Ovary (tissue), 9 donors: ENCODE data around the gene SNX5. TPM values are rescaled to one million over a fixed set of nuclear protein-coding genes. Genes with fewer than 3 reads are reported as not detected.

Source experiments
- DNase-seq, 5 donors: peaks; one replicate each; pipeline ENCODE4 v3.0.0-alpha.2; 2019 to 2020
- H3K27ac ChIP-seq, 2 donors: fragments of 200-600 bp; one replicate each; pipeline versions ENCODE4 v1.5.1 to v1.8.0; 2019 to 2022
- H3K27me3 ChIP-seq: fragments of 200-600 bp; one replicate; pipeline ENCODE4 v1.8.0; 2022
- H3K36me3 ChIP-seq: fragments of 200-600 bp; sonication (generic); one replicate; pipeline ENCODE4 v1.5.1; 2019
- H3K4me1 ChIP-seq: one replicate; pipeline ENCODE4 v1.8.1; 2013; ENCODE audit warnings: mild to moderate bottlenecking, moderate library complexity; ENCODE audit not compliant: insufficient read depth
- H3K4me3 ChIP-seq: fragments of 200-600 bp; sonication (generic); one replicate; pipeline ENCODE4 v1.5.1; 2017
- H3K9me3 ChIP-seq, 2 donors: fragments of 200-600 bp in 1 of 2; sonication (generic) in 1 of 2; one replicate each; pipeline versions ENCODE4 v1.5.1 to v1.8.1; 2013 to 2019; ENCODE audit warnings: mild to moderate bottlenecking in 1 of 2, moderate library complexity in 1 of 2
- EP300 ChIP-seq: sonication (generic); formaldehyde crosslinking; IDR thresholded peaks from one replicate; pipeline ENCODE4 v1.6.1; 2017; ENCODE audit warnings: antibody characterized with exemption
- POLR2A ChIP-seq: fragments of 450-650 bp; IDR thresholded peaks from one replicate; pipeline ENCODE4 v1.6.1; 2017; ENCODE audit warnings: antibody characterized with exemption, mild to moderate bottlenecking, moderate library complexity
- WGBS, 3 donors: extraction: QIAGEN DNeasy Blood & Tissue Kit in 1 of 3; methylation state at CpG; one replicate each; pipeline versions ENCODE4 v1.1.5 to v1.1.7; 2013 to 2017; 5-methylcytosine and 5-hydroxymethylcytosine counted together
- intact Hi-C, 4 donors: fragments of 100-400 bp; cut with DNase I; formaldehyde crosslinking; loops; one replicate each; pipeline versions ENCODE4 v1.11.0 to v1.15.1; 2022 to 2023
- polyA plus RNA-seq, 2 donors: library from polyadenylated mRNA; stranded (reverse); fragments of 200-250 nt in 1 of 2; fragments of 350-450 nt in 1 of 2; fragmentation: Illumina TruSeq in 1 of 2; extraction: RNeasy Lipid Tissue Mini Kit (QIAGEN cat#74804) in 1 of 2; gene quantifications; one replicate each; pipeline ENCODE4 v1.2.3, GENCODE V29; 2013 to 2014
- total RNA-seq, 7 donors: library from RNA; depleted of rRNA in 2 of 7; stranded (reverse); fragments of >200 nt in 2 of 7; fragmentation: NEBNext Ultra II Directional in 3 of 7; extraction: Animal tissue kit (Norgen Biotek cat#: 25700) in 3 of 7; gene quantifications; one replicate each; pipeline versions ENCODE4 v1.1.0 to v1.2.4, GENCODE V29; 2016 to 2023
- TF ChIP-seq, protein P1 (sequence below), 3 donors: fragments of 450-650 bp in 2 of 3; fragments of 200-600 bp in 1 of 3; IDR thresholded peaks; one replicate each; pipeline versions ENCODE4 v1.5.1 to v1.8.0; 2016 to 2022; ENCODE audit warnings: antibody characterized with exemption in 3 of 3, mild to moderate bottlenecking in 1 of 3
- donor health status: DM: no; HTN: no; CAD: no; lungs with moderate emphysema.
- donor health status: DM: no; HTN: no; CAD: no.
- donor health status: Bipolar disorder and iron deficiency.
- donor health status: DM: yes; HTN: yes; CAD: no.
- donor health status: DM: no; HTN: no; CAD: no.
- donor health status: DM: yes; HTN: yes; CAD: no.

SNX5 gene
- total and polyA plus RNA-seq, 9 donors: 74.0 to 143 (median 101) TPM

DNA sequence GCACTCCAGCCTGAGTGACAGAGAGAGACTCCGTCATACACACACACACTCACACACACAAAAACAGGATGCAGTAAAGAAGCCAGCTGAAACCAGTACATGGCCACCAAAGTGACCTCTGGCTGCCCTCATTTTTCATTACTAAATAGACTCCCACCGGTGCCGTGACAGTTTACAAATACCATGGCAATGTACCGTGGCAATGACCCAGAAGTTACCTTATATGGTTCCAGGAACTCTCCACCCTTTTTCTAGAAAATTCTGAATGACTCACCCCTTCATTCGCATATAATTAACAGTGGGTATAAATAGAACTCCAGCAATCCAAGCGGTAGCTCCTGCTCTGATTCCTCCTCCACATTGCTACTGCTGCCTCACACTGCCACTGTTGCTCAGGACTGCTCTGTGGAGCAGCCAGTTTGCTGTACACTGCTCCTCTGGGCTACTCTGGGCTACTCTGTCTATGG is 57.7 kb downstream of the SNX5 start:
- Histone ChIP-seq H3K4me3 (no peak overlapping the region), H3K27me3 (no peaks in the 10 kb centered on the region), H3K9me3 (no peaks in the 10 kb centered on the region), H3K27ac (no peak overlapping the region), H3K36me3 (no peaks in the 10 kb centered on the region), H3K4me1 (no peaks in the 10 kb centered on the region)
- TF ChIP-seq, protein P1, sequence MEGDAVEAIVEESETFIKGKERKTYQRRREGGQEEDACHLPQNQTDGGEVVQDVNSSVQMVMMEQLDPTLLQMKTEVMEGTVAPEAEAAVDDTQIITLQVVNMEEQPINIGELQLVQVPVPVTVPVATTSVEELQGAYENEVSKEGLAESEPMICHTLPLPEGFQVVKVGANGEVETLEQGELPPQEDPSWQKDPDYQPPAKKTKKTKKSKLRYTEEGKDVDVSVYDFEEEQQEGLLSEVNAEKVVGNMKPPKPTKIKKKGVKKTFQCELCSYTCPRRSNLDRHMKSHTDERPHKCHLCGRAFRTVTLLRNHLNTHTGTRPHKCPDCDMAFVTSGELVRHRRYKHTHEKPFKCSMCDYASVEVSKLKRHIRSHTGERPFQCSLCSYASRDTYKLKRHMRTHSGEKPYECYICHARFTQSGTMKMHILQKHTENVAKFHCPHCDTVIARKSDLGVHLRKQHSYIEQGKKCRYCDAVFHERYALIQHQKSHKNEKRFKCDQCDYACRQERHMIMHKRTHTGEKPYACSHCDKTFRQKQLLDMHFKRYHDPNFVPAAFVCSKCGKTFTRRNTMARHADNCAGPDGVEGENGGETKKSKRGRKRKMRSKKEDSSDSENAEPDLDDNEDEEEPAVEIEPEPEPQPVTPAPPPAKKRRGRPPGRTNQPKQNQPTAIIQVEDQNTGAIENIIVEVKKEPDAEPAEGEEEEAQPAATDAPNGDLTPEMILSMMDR (IDR thresholded peaks at IDR 0.05): no peak
- TF ChIP-seq EP300 (no peak), POLR2A (no peak)
- peak in 2 of 5 donors; percentile 28 to 63 for DNase-seq
- 14 to 21% (median 19%) methylated on average over 6 of the region's 6 CpGs for whole genome bisulfite sequencing, 3 donors
- intact Hi-C loops: no loop called here

- TF ChIP-seq EP300: no peak
- TF ChIP-seq, protein P1 (IDR thresholded peaks at IDR 0.05): no peak
- WGBS, 3 donors: 63 to 67% (median 65%) methylated on average over 4 of the region's 4 CpGs
- intact Hi-C loops: loop anchor here in 1 of 4 donors (10.0 kb wide), 1 partner anchor 405 kb away; no protein-coding TSS in a partner anchor
- DNase-seq: no peak
- Histone ChIP-seq H3K4me1 (no peaks in the 10 kb centered on the region), H3K4me3 (no peak overlapping the region), H3K27me3 (no peaks in the 10 kb centered on the region), H3K27ac (peak overlapping the region in 1 of 2 donors; percentile 29), H3K36me3 (no peaks in the 10 kb centered on the region), H3K9me3 (no peaks in the 10 kb centered on the region)
These were observed 58.7 kb downstream of the SNX5 start for GRCh38 chr20:17909869-17910321.

DNA sequence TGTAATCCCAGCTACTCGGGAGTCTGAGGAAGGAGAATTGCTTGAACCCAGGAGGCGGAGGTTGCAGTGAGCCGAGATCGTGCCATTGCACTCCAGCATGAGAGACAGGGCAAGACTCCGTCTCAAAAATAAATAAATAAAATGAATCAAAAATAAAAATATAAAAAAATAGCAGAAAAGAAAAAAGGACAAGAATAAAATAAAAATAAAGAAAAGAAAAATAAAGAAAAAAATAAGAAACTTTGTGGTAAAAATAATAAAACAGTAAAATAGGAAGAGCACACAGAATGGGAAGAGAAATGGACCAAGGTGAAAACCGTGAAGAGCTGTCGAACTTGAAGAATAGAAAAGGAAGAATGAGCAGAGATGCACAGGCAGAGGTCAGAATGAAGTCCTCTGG is 63.0 kb downstream of the SNX5 start:
- no peaks in the 10 kb centered on the region for H3K4me1 ChIP-seq
- H3K27me3 ChIP-seq: no peaks in the 10 kb centered on the region
- no peak overlapping the region for H3K27ac ChIP-seq
- no peaks in the 10 kb centered on the region for H3K36me3 ChIP-seq
- intact Hi-C loops: loop anchor here in 1 of 4 donors (10.0 kb wide), 1 partner anchor 401 kb away; no protein-coding TSS in a partner anchor
- no peak for DNase-seq
- H3K9me3 ChIP-seq: no peaks in the 10 kb centered on the region
- 93 to 94% (median 94%) methylated on average over 7 of the region's 7 CpGs for WGBS, 3 donors
- no peak overlapping the region for H3K4me3 ChIP-seq
- TF ChIP-seq, protein P1 (IDR thresholded peaks at IDR 0.05): no peak
- TF ChIP-seq EP300 (no peak), POLR2A (no peak)

DNA sequence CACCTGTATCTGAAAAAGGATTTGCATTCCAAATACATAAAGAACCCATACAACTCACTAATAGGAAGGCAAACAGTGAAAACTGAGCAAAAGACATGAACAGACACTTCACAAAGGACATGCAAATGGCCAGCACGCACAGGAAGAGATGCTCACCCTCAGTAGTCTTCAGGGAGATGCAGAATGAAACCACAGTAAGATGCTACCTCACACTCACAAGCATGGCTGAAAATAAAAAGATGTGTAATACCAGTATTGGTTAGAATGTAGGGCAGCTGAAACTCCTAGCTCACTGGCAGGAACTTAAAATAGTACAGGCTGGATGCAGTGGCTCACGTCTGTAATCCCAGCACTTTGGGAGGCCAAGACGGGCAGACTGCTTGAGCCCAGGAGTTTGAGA is 64.6 kb downstream of the SNX5 start:
- no peaks in the 10 kb centered on the region for H3K36me3 ChIP-seq
- H3K4me1 ChIP-seq: no peaks in the 10 kb centered on the region
- no peak overlapping the region for H3K4me3 ChIP-seq
- H3K27ac ChIP-seq: no peak overlapping the region
- no peak for TF ChIP-seq EP300
- TF ChIP-seq, protein P1 (IDR thresholded peaks at IDR 0.05): no peak
- TF ChIP-seq POLR2A: no peak
- no peaks in the 10 kb centered on the region for H3K27me3 ChIP-seq
- H3K9me3 ChIP-seq: no peaks in the 10 kb centered on the region
- WGBS, 3 donors: 65 to 82% (median 80%) methylated on average over 3 of the region's 3 CpGs
- no peak for DNase-seq
- intact Hi-C loops: loop anchor here in 2 of 4 donors (5.0 to 10.0 kb wide), 2 partner anchors 397 to 399 kb away; no protein-coding TSS in a partner anchor
